Peyer's patch (tissue), 4 donors: ENCODE measurements around the gene GREM2. TPM values are rescaled to one million over a fixed set of nuclear protein-coding genes. Genes with fewer than 3 reads are reported as not detected.

ENCODE experiments used
- DNase-seq, 3 donors: peaks; one replicate each; pipeline ENCODE4 v3.0.0-alpha.2; 2017 to 2019
- H3K27ac ChIP-seq, 4 donors: fragments of 200-600 bp; sonication (generic); one replicate each; pipeline ENCODE4 v1.5.1; 2016 to 2019
- H3K27me3 ChIP-seq, 2 donors: fragments of 200-600 bp; sonication (generic); one replicate each; pipeline ENCODE4 v1.5.1; 2019
- H3K36me3 ChIP-seq, 3 donors: fragments of 200-600 bp; sonication (generic); one replicate each; pipeline ENCODE4 v1.5.1; 2016 to 2019
- H3K4me1 ChIP-seq, 4 donors: fragments of 200-600 bp; sonication (generic); one replicate each; pipeline ENCODE4 v1.5.1; 2016 to 2019
- H3K4me3 ChIP-seq, 4 donors: fragments of 200-600 bp; sonication (generic); 1 replicate in 3 of 4; 2 replicates in 1 of 4; pipeline ENCODE4 v1.5.1; 2016 to 2019; ENCODE audit warnings: mild to moderate bottlenecking in 1 of 4
- H3K9me3 ChIP-seq, 4 donors: fragments of 200-600 bp; sonication (generic); one replicate each; pipeline ENCODE4 v1.5.1; 2016 to 2019; ENCODE audit warnings: mild to moderate bottlenecking in 1 of 4
- POLR2A ChIP-seq, 2 donors: fragments of 450-650 bp; IDR thresholded peaks; one replicate each; pipeline ENCODE4 v1.5.1; 2017; ENCODE audit warnings: antibody characterized with exemption in 2 of 2, mild to moderate bottlenecking in 2 of 2, moderate library complexity in 2 of 2
- total RNA-seq, 4 donors: library from RNA; depleted of rRNA; stranded (reverse); fragments of >200 nt; gene quantifications; one replicate each; pipeline ENCODE4 v1.1.0, GENCODE V29; 2016
- TF ChIP-seq, protein P1 (sequence below), 6 experiments: fragments of 450-650 bp in 4 of 6; fragments of 200-600 bp in 2 of 6; sonication (generic) in 1 of 6; IDR thresholded peaks; one replicate each; pipeline ENCODE4 v1.5.1; 2017 to 2019; ENCODE audit warnings: antibody characterized with exemption in 6 of 6, mild to moderate bottlenecking in 3 of 6, moderate library complexity in 1 of 6

Gene GREM2
- total RNA-seq, 4 donors from 2014 or later: 1.3 to 7.4 (median 3.2) TPM

GRCh38 chr1:240538776-240539430 is 73.1 kb downstream of the GREM2 start:
- Histone ChIP-seq H3K36me3 (no peaks in the 10 kb centered on the region), H3K9me3 (no peaks in the 10 kb centered on the region), H3K27me3 (no peaks in the 10 kb centered on the region), H3K27ac (no peak overlapping the region), H3K4me1 (no peaks in the 10 kb centered on the region), H3K4me3 (no peak overlapping the region)
- TF ChIP-seq POLR2A (IDR thresholded peaks at IDR 0.05): no peak
- TF ChIP-seq, protein P1, sequence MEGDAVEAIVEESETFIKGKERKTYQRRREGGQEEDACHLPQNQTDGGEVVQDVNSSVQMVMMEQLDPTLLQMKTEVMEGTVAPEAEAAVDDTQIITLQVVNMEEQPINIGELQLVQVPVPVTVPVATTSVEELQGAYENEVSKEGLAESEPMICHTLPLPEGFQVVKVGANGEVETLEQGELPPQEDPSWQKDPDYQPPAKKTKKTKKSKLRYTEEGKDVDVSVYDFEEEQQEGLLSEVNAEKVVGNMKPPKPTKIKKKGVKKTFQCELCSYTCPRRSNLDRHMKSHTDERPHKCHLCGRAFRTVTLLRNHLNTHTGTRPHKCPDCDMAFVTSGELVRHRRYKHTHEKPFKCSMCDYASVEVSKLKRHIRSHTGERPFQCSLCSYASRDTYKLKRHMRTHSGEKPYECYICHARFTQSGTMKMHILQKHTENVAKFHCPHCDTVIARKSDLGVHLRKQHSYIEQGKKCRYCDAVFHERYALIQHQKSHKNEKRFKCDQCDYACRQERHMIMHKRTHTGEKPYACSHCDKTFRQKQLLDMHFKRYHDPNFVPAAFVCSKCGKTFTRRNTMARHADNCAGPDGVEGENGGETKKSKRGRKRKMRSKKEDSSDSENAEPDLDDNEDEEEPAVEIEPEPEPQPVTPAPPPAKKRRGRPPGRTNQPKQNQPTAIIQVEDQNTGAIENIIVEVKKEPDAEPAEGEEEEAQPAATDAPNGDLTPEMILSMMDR (IDR thresholded peaks at IDR 0.05): no peak
- DNase-seq: no peak

GRCh38 chr1:240533154-240533780 is 78.7 kb downstream of the GREM2 start:
- Histone ChIP-seq H3K36me3 (no peaks in the 10 kb centered on the region), H3K9me3 (no peaks in the 10 kb centered on the region), H3K27ac (no peak overlapping the region), H3K4me1 (no peaks in the 10 kb centered on the region), H3K27me3 (no peaks in the 10 kb centered on the region), H3K4me3 (no peak overlapping the region)
- TF ChIP-seq POLR2A (IDR thresholded peaks at IDR 0.05): no peak
- no peak for DNase-seq

GRCh38 chr1:240528591-240528990 is 83.4 kb downstream of the GREM2 start:
- Histone ChIP-seq H3K27me3 (no peaks in the 10 kb centered on the region), H3K9me3 (no peaks in the 10 kb centered on the region), H3K27ac (no peak overlapping the region), H3K36me3 (no peaks in the 10 kb centered on the region), H3K4me3 (no peak overlapping the region), H3K4me1 (no peaks in the 10 kb centered on the region)
- no peak for DNase-seq
- TF ChIP-seq, protein P1 (IDR thresholded peaks at IDR 0.05): no peak
- TF ChIP-seq POLR2A (IDR thresholded peaks at IDR 0.05): no peak

DNA sequence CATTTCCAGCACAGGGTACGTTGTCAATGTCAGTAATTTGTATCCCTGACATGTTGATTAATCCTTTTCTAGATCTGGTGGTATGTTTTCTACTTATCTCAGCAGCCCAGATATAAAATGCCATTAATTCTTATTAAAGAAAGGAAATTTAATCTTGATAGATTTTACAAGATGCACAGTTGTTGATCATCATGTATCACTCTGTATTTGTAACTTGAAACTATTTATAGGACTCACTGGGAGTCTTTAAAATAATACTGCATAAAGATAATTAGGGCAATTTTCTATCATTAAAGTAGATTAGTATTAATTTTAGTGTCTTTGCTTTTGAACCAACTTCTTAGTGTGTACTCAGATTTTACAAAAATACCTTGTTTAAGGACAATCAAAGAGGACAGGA is 84.9 kb downstream of the GREM2 start:
- no peaks in the 10 kb centered on the region for H3K9me3 ChIP-seq
- H3K27me3 ChIP-seq: no peaks in the 10 kb centered on the region
- TF ChIP-seq POLR2A (IDR thresholded peaks at IDR 0.05): no peak
- TF ChIP-seq, protein P1 (IDR thresholded peaks at IDR 0.05): no peak
- DNase-seq: no peak
- no peak overlapping the region for H3K27ac ChIP-seq
- no peak overlapping the region for H3K4me3 ChIP-seq
- H3K4me1 ChIP-seq: no peaks in the 10 kb centered on the region
- no peaks in the 10 kb centered on the region for H3K36me3 ChIP-seq

GRCh38 chr1:240526312-240526711 is 85.6 kb downstream of the GREM2 start:
- Histone ChIP-seq H3K27me3 (no peaks in the 10 kb centered on the region), H3K4me3 (no peak overlapping the region), H3K27ac (no peak overlapping the region), H3K4me1 (no peaks in the 10 kb centered on the region), H3K36me3 (no peaks in the 10 kb centered on the region), H3K9me3 (no peaks in the 10 kb centered on the region)
- TF ChIP-seq, protein P1 (IDR thresholded peaks at IDR 0.05): no peak
- TF ChIP-seq POLR2A (IDR thresholded peaks at IDR 0.05): no peak
- DNase-seq: no peak

DNA sequence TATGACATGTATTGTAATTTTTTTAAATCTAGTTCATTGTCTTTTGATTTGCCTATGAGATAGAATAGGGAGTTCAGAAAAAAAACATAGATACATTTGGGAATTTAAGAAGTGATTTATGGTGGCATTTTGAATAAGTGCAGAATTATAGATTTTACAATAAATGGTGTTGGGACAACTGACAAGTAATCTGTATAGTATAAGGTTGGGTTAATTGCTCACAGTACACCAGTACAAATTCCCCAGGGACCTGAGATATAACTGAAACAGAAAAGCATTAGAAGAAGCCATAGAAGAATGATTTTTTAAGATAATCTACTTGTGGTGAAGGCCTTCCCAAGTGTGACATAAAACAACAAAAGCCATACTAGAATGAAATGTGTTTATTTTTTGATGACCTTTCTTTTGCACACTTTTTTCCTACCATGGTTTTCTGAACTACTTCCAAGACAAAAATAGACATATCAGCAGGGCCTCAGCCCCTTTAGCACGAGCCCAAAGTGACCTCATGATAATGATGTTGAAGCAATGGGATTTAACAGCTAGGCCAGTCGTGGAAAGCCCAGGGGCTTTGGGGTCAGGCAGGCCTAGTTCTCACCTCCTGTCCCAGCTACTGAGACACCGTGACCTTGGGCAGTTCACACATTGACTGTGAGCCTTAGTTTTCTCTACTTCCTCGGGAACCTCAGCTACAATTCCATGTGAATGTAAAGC is 87.4 kb downstream of the GREM2 start:
- Histone ChIP-seq H3K27ac (no peak overlapping the region), H3K36me3 (no peaks in the 10 kb centered on the region)

More for the DNA sequence above, 87.4 kb downstream of the GREM2 start:
- no peaks in the 10 kb centered on the region for H3K9me3 ChIP-seq
- DNase-seq: no peak
- H3K4me3 ChIP-seq: no peak overlapping the region
- no peaks in the 10 kb centered on the region for H3K27me3 ChIP-seq
- TF ChIP-seq, protein P1 (IDR thresholded peaks at IDR 0.05): no peak
- TF ChIP-seq POLR2A (IDR thresholded peaks at IDR 0.05): no peak
- no peaks in the 10 kb centered on the region for H3K4me1 ChIP-seq
